Astrocyte (in vitro differentiated cells and primary cell): ENCODE results near the gene FFAR4. TPM values are rescaled to one million over a fixed set of nuclear protein-coding genes. Genes with fewer than 3 reads are reported as not detected.

Source experiments
- DNase-seq: peaks from one replicate; pipeline ENCODE4 v3.0.0-alpha.2; 2010; ENCODE audit warnings: low read depth
- FAIRE-seq: peaks from 2 replicates; lab custom pipeline; 2011; peaks lifted over from hg19 to GRCh38; lab: Jason Lieb, UNC
- H2AFZ ChIP-seq: 2 replicates; pipeline ENCODE4 v1.6.0; 2012; ENCODE audit warnings: low read depth, low read length, inconsistent platforms
- H3K27ac ChIP-seq: 2 replicates; pipeline ENCODE4 v1.5.1; 2011; ENCODE audit warnings: low read depth, low read length, inconsistent platforms
- H3K27me3 ChIP-seq: 2 replicates; pipeline ENCODE4 v1.6.0; 2011; ENCODE audit warnings: low read length, inconsistent platforms; ENCODE audit not compliant: insufficient read depth
- H3K36me3 ChIP-seq: 2 replicates; pipeline ENCODE4 v1.5.1; 2011; ENCODE audit warnings: low read length, inconsistent platforms; ENCODE audit not compliant: insufficient read depth
- H3K4me1 ChIP-seq: 2 replicates; pipeline ENCODE4 v1.5.1; 2011; ENCODE audit warnings: low read length, inconsistent platforms; ENCODE audit not compliant: insufficient read depth
- H3K4me2 ChIP-seq: 2 replicates; pipeline ENCODE4 v1.6.0; 2012; ENCODE audit warnings: low read length, inconsistent platforms
- H3K4me3 ChIP-seq: 2 replicates; pipeline ENCODE4 v1.5.1; 2011; ENCODE audit warnings: low read depth, mild to moderate bottlenecking, low read length, inconsistent platforms; ENCODE audit not compliant: insufficient read depth
- H3K79me2 ChIP-seq: 2 replicates; pipeline ENCODE4 v1.6.0; 2012; ENCODE audit warnings: mild to moderate bottlenecking, low read length, inconsistent platforms; ENCODE audit not compliant: insufficient read depth
- H3K9ac ChIP-seq: 2 replicates; pipeline ENCODE4 v1.6.0; 2012; ENCODE audit warnings: mild to moderate bottlenecking, low read length, inconsistent platforms
- H3K9me3 ChIP-seq: 2 replicates; pipeline ENCODE4 v1.5.1; 2012; ENCODE audit warnings: low read depth, mild to moderate bottlenecking, low read length, inconsistent platforms; ENCODE audit not compliant: insufficient read depth
- H4K20me1 ChIP-seq: 2 replicates; pipeline ENCODE4 v1.6.0; 2012; ENCODE audit warnings: low read length, inconsistent platforms; ENCODE audit not compliant: insufficient read depth
- H3K27ac Mint-ChIP-seq: one replicate; pipeline ENCODE4 v1.8.0; 2021; ENCODE audit warnings: mild to moderate bottlenecking, mixed read lengths; ENCODE audit not compliant: unreplicated experiment
- H3K27me3 Mint-ChIP-seq: one replicate; pipeline ENCODE4 v1.8.0; 2021; ENCODE audit warnings: low read depth, mixed read lengths; ENCODE audit not compliant: unreplicated experiment
- H3K36me3 Mint-ChIP-seq: one replicate; pipeline ENCODE4 v1.8.0; 2021; ENCODE audit warnings: low read depth, mixed read lengths; ENCODE audit not compliant: unreplicated experiment
- H3K4me1 Mint-ChIP-seq: one replicate; pipeline ENCODE4 v1.8.0; 2021; ENCODE audit warnings: low read depth, mixed read lengths; ENCODE audit not compliant: unreplicated experiment
- H3K4me3 Mint-ChIP-seq: one replicate; pipeline ENCODE4 v1.8.0; 2021; ENCODE audit warnings: mild to moderate bottlenecking, moderate library complexity, mixed read lengths; ENCODE audit not compliant: unreplicated experiment
- H3K9me3 Mint-ChIP-seq: one replicate; pipeline ENCODE4 v1.8.0; 2021; ENCODE audit warnings: mild to moderate bottlenecking, mixed read lengths; ENCODE audit not compliant: unreplicated experiment
- CTCF ChIP-seq: IDR thresholded peaks from 2 replicates; pipeline ENCODE4 v1.5.1; 2011; ENCODE audit warnings: low read depth, mild to moderate bottlenecking, inconsistent platforms, low read length, moderate library complexity; ENCODE audit not compliant: insufficient read depth
- EZH2 ChIP-seq: IDR thresholded peaks from 2 replicates; pipeline ENCODE4 v1.6.1; 2012; ENCODE audit warnings: mild to moderate bottlenecking, low read length, inconsistent platforms; ENCODE audit not compliant: insufficient read depth
- total RNA-seq: library from RNA; stranded (reverse); gene quantifications from 2 replicates; pipeline ENCODE4 v1.2.1, GENCODE V29; 2021

The FFAR4 gene
- total RNA-seq, 1 donor from 2014 or later: not detected

GRCh38 chr10:93547522-93547921 lies 18.9 kb upstream of the FFAR4 start:
- Histone ChIP-seq H3K79me2 (no peaks in the 10 kb centered on the region), H3K4me3 (no peak overlapping the region), H2AFZ (no peak overlapping the region), H3K4me2 (no peak overlapping the region), H3K27me3 (no peaks in the 10 kb centered on the region), H4K20me1 (no peaks in the 10 kb centered on the region), H3K4me1 (peaks cover 4% of the 10 kb centered on the region), H3K36me3 (no peaks in the 10 kb centered on the region), H3K9me3 (no peaks in the 10 kb centered on the region), H3K9ac (no peak overlapping the region), H3K27ac (no peak overlapping the region)
- no peak overlapping the region for H3K4me3 Mint-ChIP-seq
- FAIRE-seq (no peak), DNase-seq (no peak)
- no peaks in the 10 kb centered on the region for H3K4me1 Mint-ChIP-seq
- H3K27ac Mint-ChIP-seq: no peak overlapping the region
- peaks cover 2% of the 10 kb centered on the region for H3K36me3 Mint-ChIP-seq
- no peak for TF ChIP-seq EZH2
- no peak for TF ChIP-seq CTCF
- H3K9me3 Mint-ChIP-seq: no peaks in the 10 kb centered on the region
- peaks cover 10% of the 10 kb centered on the region for H3K27me3 Mint-ChIP-seq

GRCh38 chr10:93548376-93549071 lies 17.9 kb upstream of the FFAR4 start:
- DNase-seq: no peak
- Mint-ChIP-seq H3K27me3 (peaks cover 4% of the 10 kb centered on the region), H3K27ac (no peak overlapping the region), H3K9me3 (no peaks in the 10 kb centered on the region), H3K36me3 (no peaks in the 10 kb centered on the region), H3K4me3 (no peak overlapping the region), H3K4me1 (no peaks in the 10 kb centered on the region)
- Histone ChIP-seq H3K79me2 (no peaks in the 10 kb centered on the region), H3K4me1 (peaks cover 4% of the 10 kb centered on the region), H3K27me3 (no peaks in the 10 kb centered on the region), H2AFZ (peak overlapping the region; percentile 59), H4K20me1 (no peaks in the 10 kb centered on the region), H3K27ac (peak overlapping the region; percentile 73), H3K4me3 (no peak overlapping the region), H3K4me2 (peak overlapping the region; percentile 82), H3K36me3 (no peaks in the 10 kb centered on the region), H3K9ac (peak overlapping the region; percentile 61), H3K9me3 (no peaks in the 10 kb centered on the region)
- TF ChIP-seq EZH2 (no peak), CTCF (no peak)
- no peak for FAIRE-seq

GRCh38 chr10:93550606-93551005 lies 15.9 kb upstream of the FFAR4 start:
- Mint-ChIP-seq H3K36me3 (no peaks in the 10 kb centered on the region), H3K9me3 (no peaks in the 10 kb centered on the region), H3K4me1 (peaks cover 5% of the 10 kb centered on the region), H3K27me3 (peaks cover 6% of the 10 kb centered on the region), H3K27ac (no peak overlapping the region), H3K4me3 (no peak overlapping the region)
- Histone ChIP-seq H3K9me3 (no peaks in the 10 kb centered on the region), H2AFZ (no peak overlapping the region), H3K36me3 (no peaks in the 10 kb centered on the region), H4K20me1 (no peaks in the 10 kb centered on the region), H3K27ac (no peak overlapping the region), H3K9ac (no peak overlapping the region), H3K79me2 (no peaks in the 10 kb centered on the region), H3K4me3 (no peak overlapping the region), H3K4me2 (no peak overlapping the region), H3K4me1 (peaks cover 7% of the 10 kb centered on the region), H3K27me3 (no peaks in the 10 kb centered on the region)
- no peak for TF ChIP-seq EZH2
- TF ChIP-seq CTCF: no peak
- no peak for FAIRE-seq
- DNase-seq: no peak
